Breast epithelium (tissue), 3 donors: ENCODE measurements around the gene CAMK2D.

Source experiments
- POLR2A ChIP-seq: fragments of 450-650 bp; IDR thresholded peaks from one replicate; pipeline ENCODE4 v1.6.1; 2016; ENCODE audit warnings: antibody characterized with exemption, mild to moderate bottlenecking, moderate library complexity
- POLR2AphosphoS5 ChIP-seq, 3 donors: sonication (generic); formaldehyde crosslinking; IDR thresholded peaks; one replicate each; pipeline ENCODE4 v1.6.1; 2017; ENCODE audit warnings: antibody characterized with exemption in 3 of 3
- TF ChIP-seq, protein P1 (sequence below), 3 donors: fragments of 450-650 bp; IDR thresholded peaks; one replicate each; pipeline ENCODE4 v1.5.1; 2016 to 2017; ENCODE audit warnings: antibody characterized with exemption in 3 of 3, mild to moderate bottlenecking in 3 of 3, moderate library complexity in 3 of 3

DNA sequence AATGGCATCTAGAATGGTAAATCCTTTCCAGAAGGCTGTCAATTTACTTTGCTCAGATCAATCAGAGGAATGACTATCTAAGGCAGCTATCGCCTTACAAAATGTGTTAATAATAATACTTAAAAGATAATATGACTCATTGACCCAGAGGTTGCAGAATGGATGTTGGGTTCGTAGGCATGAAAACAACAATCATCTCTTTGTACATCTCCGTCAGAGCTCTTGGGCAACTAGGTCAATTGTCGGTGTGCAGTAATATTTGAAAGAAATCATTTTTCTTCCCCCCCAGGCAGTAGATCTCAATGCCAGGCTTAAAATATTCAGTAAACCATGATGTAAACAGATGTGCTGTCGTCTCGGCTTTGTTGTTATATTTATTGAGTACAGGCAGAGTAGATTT is 165.1 kb downstream of the CAMK2D start:
- TF ChIP-seq POLR2A (no peak), POLR2AphosphoS5 (IDR thresholded peaks at IDR 0.05) (no peak)
- TF ChIP-seq, protein P1, sequence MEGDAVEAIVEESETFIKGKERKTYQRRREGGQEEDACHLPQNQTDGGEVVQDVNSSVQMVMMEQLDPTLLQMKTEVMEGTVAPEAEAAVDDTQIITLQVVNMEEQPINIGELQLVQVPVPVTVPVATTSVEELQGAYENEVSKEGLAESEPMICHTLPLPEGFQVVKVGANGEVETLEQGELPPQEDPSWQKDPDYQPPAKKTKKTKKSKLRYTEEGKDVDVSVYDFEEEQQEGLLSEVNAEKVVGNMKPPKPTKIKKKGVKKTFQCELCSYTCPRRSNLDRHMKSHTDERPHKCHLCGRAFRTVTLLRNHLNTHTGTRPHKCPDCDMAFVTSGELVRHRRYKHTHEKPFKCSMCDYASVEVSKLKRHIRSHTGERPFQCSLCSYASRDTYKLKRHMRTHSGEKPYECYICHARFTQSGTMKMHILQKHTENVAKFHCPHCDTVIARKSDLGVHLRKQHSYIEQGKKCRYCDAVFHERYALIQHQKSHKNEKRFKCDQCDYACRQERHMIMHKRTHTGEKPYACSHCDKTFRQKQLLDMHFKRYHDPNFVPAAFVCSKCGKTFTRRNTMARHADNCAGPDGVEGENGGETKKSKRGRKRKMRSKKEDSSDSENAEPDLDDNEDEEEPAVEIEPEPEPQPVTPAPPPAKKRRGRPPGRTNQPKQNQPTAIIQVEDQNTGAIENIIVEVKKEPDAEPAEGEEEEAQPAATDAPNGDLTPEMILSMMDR (IDR thresholded peaks at IDR 0.05): no peak
